WTC11 (cell line): ENCODE data around the gene SEC16B.

Source experiments
- CTCF ChIP-seq: fragments of 200-600 bp; IDR thresholded peaks from 2 replicates; pipeline ENCODE4 v1.8.0; 2022; ENCODE audit warnings: antibody characterized with exemption
- E2F1 ChIP-seq: sonication (generic); formaldehyde crosslinking; IDR thresholded peaks from 2 replicates; pipeline ENCODE4 v1.8.0; 2022; ENCODE audit warnings: mild to moderate bottlenecking, missing genetic modification reagents
- E2F4 ChIP-seq: sonication (generic); formaldehyde crosslinking; IDR thresholded peaks from 2 replicates; pipeline ENCODE4 v1.8.1; 2022; ENCODE audit warnings: low read depth, mild to moderate bottlenecking, moderate library complexity, missing genetic modification reagents, borderline replicate concordance
- ETV6 ChIP-seq: sonication (generic); formaldehyde crosslinking; IDR thresholded peaks from 2 replicates; pipeline ENCODE4 v1.8.1; 2022; ENCODE audit warnings: mild to moderate bottlenecking, missing genetic modification reagents
- MAX ChIP-seq: sonication (generic); formaldehyde crosslinking; IDR thresholded peaks from 2 replicates; pipeline ENCODE4 v1.8.0; 2022; ENCODE audit warnings: mild to moderate bottlenecking, missing genetic modification reagents
- NFYB ChIP-seq: sonication (generic); formaldehyde crosslinking; conservative IDR thresholded peaks from 2 replicates; pipeline ENCODE4 v1.8.0; 2022; ENCODE audit warnings: low read depth, missing genetic modification reagents
- RORB ChIP-seq: fragments of 250-450 bp; sonication (Bioruptor Pico); IDR thresholded peaks from 2 replicates; pipeline ENCODE4 v1.9.0; 2021; ENCODE audit warnings: mild to moderate bottlenecking
- SMAD4 ChIP-seq: sonication (generic); formaldehyde crosslinking; IDR thresholded peaks from 2 replicates; pipeline ENCODE4 v1.8.0; 2022; ENCODE audit warnings: mild to moderate bottlenecking, missing genetic modification reagents
- TEAD4 ChIP-seq: sonication (generic); formaldehyde crosslinking; IDR thresholded peaks from 2 replicates; pipeline ENCODE4 v1.8.0; 2022; ENCODE audit warnings: mild to moderate bottlenecking, missing genetic modification reagents
- ZMAT4 ChIP-seq: fragments of 250-450 bp; sonication (Bioruptor Pico); IDR thresholded peaks from 2 replicates; pipeline ENCODE4 v1.9.0; 2021; ENCODE audit warnings: mild to moderate bottlenecking
- ZNF532 ChIP-seq: fragments of 250-450 bp; sonication (Bioruptor Pico); IDR thresholded peaks from 2 replicates; pipeline ENCODE4 v1.9.0; 2021; ENCODE audit warnings: mild to moderate bottlenecking, borderline replicate concordance

GRCh38 chr1:177959811-177960515 is 9.9 kb downstream of the SEC16B start:
- no peak for TF ChIP-seq CTCF
- no peak for TF ChIP-seq E2F1
- no peak for TF ChIP-seq E2F4 (CRISPR knock-in tag)
- no peak for TF ChIP-seq MAX (CRISPR knock-in tag)
- no peak for TF ChIP-seq RORB (CRISPR knock-in tag)
- no peak for TF ChIP-seq NFYB
- no peak for TF ChIP-seq ZMAT4 (CRISPR knock-in tag)
- TF ChIP-seq SMAD4 (CRISPR knock-in tag): no peak
- no peak for TF ChIP-seq ZNF532 (CRISPR knock-in tag)
- TF ChIP-seq ETV6 (CRISPR knock-in tag): no peak
- no peak for TF ChIP-seq TEAD4 (CRISPR knock-in tag)
